Measurements from ENCODE around the gene SYPL2.

The SYPL2 gene

DNA sequence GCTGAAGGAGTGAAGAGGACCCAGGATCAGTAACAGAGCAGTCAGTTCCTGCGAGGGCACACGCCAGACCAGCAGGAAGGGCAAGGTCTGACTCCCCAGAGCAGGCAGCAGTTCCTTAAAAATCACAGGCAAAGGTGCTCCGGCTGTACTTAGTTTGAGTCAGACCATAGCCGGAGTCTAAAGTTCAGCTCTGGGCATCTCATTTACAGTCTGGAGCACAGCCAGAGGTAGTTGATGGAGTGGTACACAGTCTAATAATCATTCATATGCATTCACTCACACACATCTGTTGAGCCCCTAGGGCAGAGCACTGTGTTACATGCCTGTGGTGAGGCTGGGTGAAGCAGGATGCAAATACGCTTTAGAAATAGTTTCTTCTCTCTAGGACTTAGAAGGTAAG, 50.5 kb downstream of the SYPL2 start:
- DNase-seq (ENCODE audit: low read depth in 2 of 2) = no peak

DNA sequence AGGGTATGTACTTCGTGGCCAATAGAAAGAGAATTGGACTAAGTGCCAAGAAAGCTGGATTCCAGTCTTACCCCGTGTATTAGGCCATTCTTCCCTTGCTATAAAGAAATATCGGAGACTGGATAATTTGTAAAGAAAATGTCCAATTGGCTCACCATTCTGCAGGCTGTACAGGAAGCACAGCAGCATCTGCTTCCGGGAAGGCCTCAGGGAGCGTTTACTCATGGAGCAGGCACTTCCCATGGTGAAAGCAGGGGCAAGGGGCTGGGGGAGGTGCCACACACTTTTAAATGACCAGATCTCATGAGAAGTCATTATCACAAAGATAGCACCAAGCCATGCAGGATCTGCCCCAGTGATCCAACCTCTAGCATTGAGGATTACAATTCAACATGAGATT, 51.0 kb downstream of the SYPL2 start:
- no peak for DNase-seq (ENCODE audit: low read depth in 2 of 2)

DNA sequence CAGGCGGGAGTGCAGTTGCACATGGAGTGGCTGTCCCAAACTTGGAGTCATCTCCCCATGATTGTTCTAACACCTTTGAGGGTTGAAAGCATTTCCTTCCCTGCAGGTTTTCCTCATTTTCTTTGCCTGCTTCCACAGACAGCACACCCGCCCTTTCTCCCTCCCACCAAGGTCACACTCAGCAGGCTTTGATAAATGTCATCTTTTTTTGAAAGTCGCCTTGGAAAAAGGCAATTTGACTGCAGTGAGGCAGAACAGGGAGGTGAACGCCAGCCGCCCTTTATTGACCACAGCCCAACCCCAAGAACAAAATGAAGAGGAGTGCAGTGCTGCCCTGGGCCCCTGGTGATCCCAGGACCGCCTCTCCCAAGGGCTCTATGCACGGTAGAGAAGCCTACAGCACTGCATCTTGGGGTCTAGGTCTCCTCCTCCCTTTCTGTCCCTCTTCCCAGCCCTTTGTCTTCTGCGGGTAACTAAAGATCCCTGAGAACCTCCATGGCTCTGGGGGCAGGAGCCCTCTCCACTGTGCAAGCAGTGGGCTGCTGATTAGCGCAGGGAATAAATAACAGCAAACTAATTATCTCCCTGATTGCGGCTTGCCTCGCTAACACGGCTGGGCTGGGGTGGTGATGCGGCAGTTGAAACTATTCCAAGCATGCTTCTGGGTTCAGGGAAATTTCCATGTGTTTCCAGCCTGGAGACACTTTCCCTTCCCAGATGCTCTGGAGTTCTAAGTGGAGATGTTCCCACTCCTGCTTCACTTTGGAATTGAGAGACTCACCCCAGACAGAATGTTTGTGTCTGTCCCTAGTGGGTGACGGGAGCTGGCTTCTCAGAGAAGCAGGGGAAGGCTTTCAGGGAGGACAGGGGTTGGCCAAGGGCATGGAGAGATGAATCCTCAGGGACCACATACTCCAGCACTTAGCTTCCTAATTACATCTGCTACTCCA, 54.9 kb downstream of the SYPL2 start:
- no peak for DNase-seq (ENCODE audit: low read depth in 2 of 2)

DNA sequence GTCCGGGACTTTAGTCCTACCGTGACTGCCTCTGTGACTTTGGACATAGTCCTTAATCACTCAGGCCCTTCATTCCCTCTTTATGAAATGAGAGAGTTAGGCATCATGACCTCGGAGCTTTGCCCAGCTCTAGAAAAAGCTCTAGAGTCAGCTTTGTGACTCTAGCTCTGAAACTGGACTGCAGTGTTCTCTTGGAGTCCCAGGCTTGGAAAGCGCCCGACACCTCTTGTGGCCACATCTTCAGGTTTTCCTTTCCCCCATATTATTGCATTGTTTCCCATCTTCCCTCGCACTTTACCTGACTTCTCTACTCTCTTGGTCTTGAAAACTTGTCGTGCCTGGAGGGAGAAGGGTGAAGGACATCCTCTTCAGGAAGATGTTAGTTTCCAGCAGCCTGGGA, 55.7 kb downstream of the SYPL2 start:
- DNase-seq (ENCODE audit: low read depth in 2 of 2) = no peak

DNA sequence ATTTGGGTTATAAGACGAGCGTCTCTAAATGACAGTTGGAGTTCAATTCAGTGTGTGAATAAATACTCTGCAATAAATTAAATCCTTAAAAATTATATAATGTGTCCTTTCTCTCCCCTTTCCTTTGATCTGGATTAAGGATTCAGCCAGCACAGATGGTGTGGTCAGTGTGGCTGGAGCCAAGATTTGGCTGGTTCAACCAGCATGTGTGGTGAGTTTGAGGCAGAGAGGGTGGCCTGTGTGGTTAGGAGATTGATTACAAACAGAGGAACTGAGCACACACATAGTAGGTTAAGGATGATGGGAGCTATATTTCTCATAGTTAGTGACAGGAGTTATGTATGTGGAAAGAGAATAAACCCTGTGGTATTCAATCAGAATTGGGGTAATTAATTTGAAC, 57.4 kb downstream of the SYPL2 start:
- no peak for DNase-seq (ENCODE audit: low read depth in 2 of 2)

DNA sequence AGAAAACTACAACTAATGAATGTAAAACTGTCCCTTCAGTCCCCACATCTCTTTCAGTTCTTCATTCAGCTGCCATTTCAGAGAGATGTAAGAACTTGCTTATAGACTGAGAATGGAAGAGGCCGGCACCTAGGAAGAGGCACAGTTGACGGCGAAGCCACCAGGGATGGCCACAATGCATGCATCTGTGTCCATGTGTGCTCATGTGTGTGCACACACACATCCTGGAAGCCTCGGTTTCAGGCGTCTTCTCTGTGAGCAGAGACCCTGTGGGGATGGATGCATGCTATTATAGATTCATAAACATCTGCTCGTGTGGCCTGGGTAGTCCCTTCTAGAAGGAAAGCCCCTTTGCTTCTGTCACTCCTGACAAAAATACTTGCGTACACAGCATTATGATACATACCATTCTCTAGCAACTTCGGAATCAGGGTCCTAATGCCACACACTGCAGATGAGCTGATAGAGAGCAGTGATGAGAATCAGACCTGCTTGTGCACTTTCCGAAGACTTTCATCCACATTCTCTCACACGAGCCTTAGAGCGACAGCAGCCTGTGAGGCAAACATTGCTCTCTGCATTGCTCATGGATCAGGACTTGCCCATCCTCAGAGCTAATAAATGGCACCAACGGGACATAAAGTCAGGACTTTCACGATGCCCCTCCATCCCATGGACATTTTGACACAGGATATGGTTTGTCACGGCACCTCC, 60.9 kb downstream of the SYPL2 start:
- no peak for DNase-seq (ENCODE audit: low read depth in 2 of 2)

DNA sequence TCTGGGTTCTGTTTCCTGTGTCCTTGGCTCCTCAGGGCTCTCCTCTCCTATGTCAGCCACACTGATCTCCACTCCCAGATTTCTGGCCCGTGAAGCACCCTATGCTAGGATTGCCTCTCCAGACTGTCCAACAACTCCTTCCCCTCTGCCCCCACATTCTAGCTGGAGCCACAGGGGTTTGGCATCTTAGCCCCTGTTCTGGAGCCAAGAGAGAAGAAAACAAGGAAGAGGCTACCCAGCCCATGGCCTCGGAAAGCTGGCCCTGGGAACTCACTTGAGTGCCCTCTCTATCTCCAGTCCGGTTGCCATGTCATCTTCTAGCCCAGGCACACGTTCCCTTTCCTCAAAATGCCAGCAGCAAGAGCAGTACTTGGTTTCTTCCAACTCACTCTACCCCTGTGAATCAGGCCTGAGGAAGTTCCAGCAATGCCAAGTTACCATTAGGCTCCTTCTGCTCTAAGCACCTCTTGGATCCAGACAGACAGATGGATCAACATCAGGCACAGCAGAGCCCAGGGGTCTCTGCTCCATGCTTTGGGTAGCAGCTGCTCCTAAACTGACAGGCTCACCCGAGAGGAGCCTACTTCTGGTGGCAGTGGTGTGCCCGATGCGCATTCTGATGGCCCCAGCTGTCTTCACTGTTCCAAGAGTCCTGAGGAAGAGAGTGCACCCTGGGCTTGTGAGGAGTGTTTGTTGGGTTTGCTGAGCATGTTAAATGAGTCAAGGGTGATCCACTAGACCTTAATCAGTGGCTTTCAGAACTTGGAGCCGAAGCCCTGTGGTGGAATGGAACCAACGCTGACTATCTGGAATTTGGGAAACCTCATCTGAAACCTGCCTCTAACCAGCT, 61.7 kb downstream of the SYPL2 start:
- DNase-seq (ENCODE audit: low read depth in 2 of 2) = no peak

DNA sequence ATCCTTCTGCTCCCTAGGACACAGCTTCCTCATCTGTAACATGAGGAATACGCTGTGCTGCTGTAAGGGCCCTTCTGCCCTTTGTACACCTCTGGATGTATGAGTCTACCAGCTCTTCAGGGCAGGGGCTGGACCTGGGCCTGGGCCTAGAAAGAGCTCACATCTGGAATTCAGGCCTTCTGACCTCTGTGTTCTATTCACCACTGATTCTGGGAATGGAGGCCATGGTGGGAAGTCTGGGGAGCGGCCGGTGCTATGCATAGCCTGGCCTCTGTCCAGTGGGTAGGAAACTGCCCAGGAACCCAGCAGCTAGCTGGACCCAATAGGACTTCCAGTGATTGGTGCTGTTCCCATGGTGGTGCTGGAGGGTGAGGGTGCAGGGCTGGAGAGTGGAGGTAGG, 62.4 kb downstream of the SYPL2 start:
- DNase-seq (ENCODE audit: low read depth in 2 of 2) = no peak

DNA sequence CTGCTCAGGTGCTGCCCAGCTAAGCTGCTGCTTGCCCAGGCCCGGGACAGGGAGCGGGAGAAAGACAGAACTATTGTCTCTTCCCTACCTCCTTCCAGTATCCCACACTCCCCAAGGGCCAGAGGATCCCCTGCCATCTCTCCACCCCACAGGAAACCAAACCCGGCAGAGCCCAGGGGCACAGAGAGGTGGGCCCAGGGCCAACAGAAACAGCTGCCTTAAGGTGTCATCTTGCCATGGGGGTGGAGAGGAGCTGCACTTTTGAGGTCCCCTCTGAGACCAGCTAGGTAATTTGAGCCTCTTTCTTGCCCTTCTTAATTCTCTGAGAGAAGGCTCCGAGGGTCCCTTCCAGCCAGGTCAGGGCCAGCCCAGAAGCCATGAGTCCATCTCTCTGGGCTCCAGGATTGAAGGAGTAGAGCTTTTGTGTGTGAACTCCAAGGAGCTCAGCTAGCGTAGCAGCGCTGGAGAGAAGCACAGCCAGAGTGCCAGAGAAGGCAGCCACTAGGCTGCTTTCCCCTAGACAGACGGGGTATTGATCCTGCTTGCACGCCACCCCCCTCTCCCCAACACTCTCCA, 63.6 kb downstream of the SYPL2 start:
- DNase-seq (ENCODE audit: low read depth in 2 of 2) = no peak

DNA sequence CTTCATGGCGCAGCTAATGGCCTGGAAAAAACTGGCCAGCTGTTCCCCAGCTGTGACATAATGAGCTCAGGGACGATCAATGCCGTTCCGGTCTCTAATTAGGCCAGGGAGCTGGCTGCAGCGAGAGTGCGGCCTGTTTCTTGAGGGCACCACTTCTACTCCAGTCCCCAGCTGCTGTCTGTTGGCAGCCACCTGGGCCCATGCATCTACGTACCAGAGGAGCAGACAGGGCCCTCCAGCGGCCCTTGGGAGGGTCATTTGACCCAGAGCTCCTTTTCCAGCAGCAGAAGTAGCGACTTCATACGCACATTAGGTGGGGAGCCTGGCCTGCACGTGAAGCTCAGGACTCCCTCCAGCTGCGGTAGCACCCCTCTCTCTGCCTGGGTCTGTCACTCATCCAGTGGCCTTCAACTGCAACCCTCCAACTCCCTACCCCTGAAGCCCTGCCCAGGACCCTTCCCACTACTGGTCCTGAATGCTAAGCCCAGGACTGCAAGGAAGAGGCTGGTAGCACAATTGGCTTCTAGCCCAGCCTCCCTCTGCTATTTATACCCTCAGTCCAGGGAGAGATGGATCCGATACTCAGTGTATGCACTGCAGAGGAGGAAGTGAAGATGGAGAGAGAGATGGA, 64.2 kb downstream of the SYPL2 start:
- DNase-seq (ENCODE audit: low read depth in 2 of 2) = no peak

DNA sequence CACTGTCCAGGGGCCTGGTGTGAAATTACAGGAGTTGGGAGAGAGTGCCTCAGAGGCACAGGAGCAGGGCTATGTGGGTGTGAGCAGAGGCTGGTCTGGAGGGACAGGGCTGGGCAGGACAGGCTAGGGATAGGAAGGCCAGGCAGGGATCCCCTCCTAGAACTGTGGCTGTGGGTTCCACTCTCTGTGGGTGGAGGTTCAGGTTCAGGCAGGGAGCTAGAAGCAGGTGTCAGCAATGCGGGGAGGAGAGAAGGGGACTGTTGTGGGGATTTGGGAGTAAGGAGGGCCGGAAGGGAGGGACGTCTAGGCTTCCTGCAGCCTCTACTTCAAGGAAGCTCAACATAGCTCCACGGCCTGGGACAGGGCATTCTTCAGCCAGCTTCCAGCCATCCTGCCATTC, 65.0 kb downstream of the SYPL2 start:
- no peak for DNase-seq (ENCODE audit: low read depth in 2 of 2)
